NCI-H1048 (cell line): ENCODE measurements around the gene ANKFY1.

Experiments
- DNase-seq: peaks from one replicate; lab custom pipeline; 2025; lab: John Stamatoyannopoulos, UW

Gene ANKFY1

GRCh38 chr17:4178651-4179050 is 85.1 kb downstream of the ANKFY1 start:
- DNase-seq, result no peak

GRCh38 chr17:4177806-4178205 is 86.0 kb downstream of the ANKFY1 start:
- no peak for DNase-seq

GRCh38 chr17:4176808-4177472 is 86.8 kb downstream of the ANKFY1 start:
- DNase-seq, result no peak

GRCh38 chr17:4175921-4176807 is 87.6 kb downstream of the ANKFY1 start:
- DNase-seq, result no peak

- no peak for DNase-seq
Measured at GRCh38 chr17:4174556-4174955, 89.2 kb downstream of the ANKFY1 start.

GRCh38 chr17:4173781-4174180 is 90.0 kb downstream of the ANKFY1 start:
- DNase-seq, result no peak

GRCh38 chr17:4172356-4172755 is 91.4 kb downstream of the ANKFY1 start:
- DNase-seq, result no peak

GRCh38 chr17:4170639-4171280 is 93.0 kb downstream of the ANKFY1 start:
- DNase-seq, result no peak

GRCh38 chr17:4167786-4168185 is 96.0 kb downstream of the ANKFY1 start:
- no peak for DNase-seq

- no peak for DNase-seq
Measured at GRCh38 chr17:4166419-4166818, 97.4 kb downstream of the ANKFY1 start.

GRCh38 chr17:4165301-4166010 is 98.3 kb downstream of the ANKFY1 start:
- DNase-seq, result no peak

- DNase-seq, result no peak
Measured at GRCh38 chr17:4163951-4164350, 99.8 kb downstream of the ANKFY1 start.

- no peak for DNase-seq
Measured at GRCh38 chr17:4162775-4163466, 100.9 kb downstream of the ANKFY1 start.

GRCh38 chr17:4162321-4162720 is 101.5 kb downstream of the ANKFY1 start:
- no peak for DNase-seq

- no peak for DNase-seq
Measured at GRCh38 chr17:4161967-4162305, 101.8 kb downstream of the ANKFY1 start.

- DNase-seq, result no peak
Measured at GRCh38 chr17:4161192-4161966, 102.4 kb downstream of the ANKFY1 start.

GRCh38 chr17:4160294-4160859 is 103.4 kb downstream of the ANKFY1 start:
- no peak for DNase-seq

GRCh38 chr17:4159761-4160160 is 104.0 kb downstream of the ANKFY1 start:
- DNase-seq, result no peak

- DNase-seq, result no peak
Measured at GRCh38 chr17:4157618-4158333, 106.0 kb downstream of the ANKFY1 start.
